Subcutaneous abdominal adipose tissue (tissue), 5 donors: ENCODE measurements around the gene PABPC4L.

Source experiments
- H3K27ac ChIP-seq: one replicate; pipeline ENCODE4 v1.7.0; 2013; ENCODE audit warnings: low read depth, mild to moderate bottlenecking, inconsistent platforms, low read length, moderate library complexity
- H3K27me3 ChIP-seq, 5 donors: one replicate each; pipeline ENCODE4 v1.7.0; 2013; ENCODE audit warnings: low read length in 5 of 5, inconsistent platforms in 1 of 5; ENCODE audit not compliant: control insufficient read depth in 5 of 5, insufficient read depth in 4 of 5
- H3K36me3 ChIP-seq, 5 donors: one replicate each; pipeline ENCODE4 v1.7.0; 2013; ENCODE audit warnings: low read length in 5 of 5; ENCODE audit not compliant: control insufficient read depth in 5 of 5, insufficient read depth in 5 of 5
- H3K4me1 ChIP-seq, 5 donors: one replicate each; pipeline ENCODE4 v1.7.0; 2013; ENCODE audit warnings: low read length in 5 of 5, mild to moderate bottlenecking in 3 of 5, moderate library complexity in 1 of 5; ENCODE audit not compliant: control insufficient read depth in 5 of 5, insufficient read depth in 5 of 5
- H3K4me3 ChIP-seq, 5 donors: one replicate each; pipeline ENCODE4 v1.7.0; 2013; ENCODE audit warnings: low read length in 5 of 5, low read depth in 1 of 5
- H3K9ac ChIP-seq, 5 donors: one replicate each; pipeline ENCODE4 v1.7.0; 2013; ENCODE audit warnings: low read length in 5 of 5, mild to moderate bottlenecking in 4 of 5, moderate library complexity in 3 of 5
- H3K9me3 ChIP-seq, 5 donors: one replicate each; pipeline ENCODE4 v1.7.0; 2013; ENCODE audit warnings: low read length in 5 of 5; ENCODE audit not compliant: control insufficient read depth in 5 of 5
- donor health status: healthy.
- donor health status: healthy.
- donor health status: healthy.
- donor health status: healthy.
- donor health status: healthy.

Gene PABPC4L

GRCh38 chr4:134189949-134190348, 11.6 kb downstream of the PABPC4L start:
- Histone ChIP-seq H3K36me3 (no peaks in the 10 kb centered on the region), H3K4me1 (no peaks in the 10 kb centered on the region), H3K27ac (no peak overlapping the region), H3K4me3 (no peak overlapping the region), H3K9me3 (peaks cover 0 to 4% (median 0%) of the 10 kb centered on the region in 5 donors), H3K27me3 (no peaks in the 10 kb centered on the region), H3K9ac (no peak overlapping the region)

DNA sequence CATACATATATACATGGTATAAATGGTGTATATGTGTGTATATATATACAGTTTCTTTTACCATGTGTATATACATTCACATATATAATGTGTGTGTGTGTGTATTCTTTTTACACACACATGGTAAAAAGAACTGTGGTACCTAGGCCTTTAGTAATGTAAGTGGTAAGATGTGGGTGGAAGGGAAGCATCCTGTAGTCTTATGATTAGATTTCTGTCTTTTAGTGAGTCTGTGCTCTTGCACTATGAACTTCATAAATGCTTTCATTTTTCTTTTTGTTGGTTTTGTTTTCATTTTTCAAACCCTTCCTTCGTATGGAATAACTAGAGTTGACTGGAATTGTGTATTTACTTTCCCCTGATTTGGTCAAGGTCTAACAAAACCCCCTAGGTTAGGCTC, 12.1 kb downstream of the PABPC4L start:
- Histone ChIP-seq H3K4me3 (no peak overlapping the region), H3K36me3 (no peaks in the 10 kb centered on the region), H3K27me3 (no peaks in the 10 kb centered on the region), H3K27ac (no peak overlapping the region), H3K4me1 (no peaks in the 10 kb centered on the region), H3K9me3 (peaks cover 0 to 4% (median 0%) of the 10 kb centered on the region in 5 donors), H3K9ac (no peak overlapping the region)

DNA sequence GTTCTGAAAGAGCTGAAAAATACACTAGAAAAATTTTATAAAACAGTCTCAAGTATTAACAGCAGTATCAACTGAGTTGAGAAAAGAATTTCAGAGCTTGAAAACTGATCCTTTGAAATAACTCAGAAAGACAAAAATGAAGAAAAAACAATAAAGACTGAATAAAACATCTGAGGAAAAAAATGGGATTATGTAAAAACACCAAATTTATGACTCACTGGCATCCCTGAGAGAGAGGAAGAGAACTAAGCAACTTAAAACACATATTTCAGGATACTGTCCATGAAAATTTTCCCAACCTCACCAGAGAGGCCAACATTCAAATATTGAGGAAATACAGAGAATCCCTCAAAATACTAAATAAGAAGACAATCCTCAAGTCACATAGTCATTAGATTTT, 22.9 kb downstream of the PABPC4L start:
- Histone ChIP-seq H3K36me3 (no peaks in the 10 kb centered on the region), H3K9ac (no peak overlapping the region), H3K4me3 (no peak overlapping the region), H3K27me3 (no peaks in the 10 kb centered on the region), H3K9me3 (peaks cover 2 to 15% (median 9%) of the 10 kb centered on the region in 5 donors), H3K4me1 (no peaks in the 10 kb centered on the region), H3K27ac (no peak overlapping the region)

- Histone ChIP-seq H3K27ac (no peak overlapping the region), H3K9me3 (peaks cover 2 to 9% (median 6%) of the 10 kb centered on the region in 5 donors), H3K36me3 (no peaks in the 10 kb centered on the region), H3K4me3 (no peak overlapping the region), H3K9ac (no peak overlapping the region), H3K27me3 (no peaks in the 10 kb centered on the region), H3K4me1 (no peaks in the 10 kb centered on the region)
Observed at GRCh38 chr4:134174271-134174670, 27.3 kb downstream of the PABPC4L start.

DNA sequence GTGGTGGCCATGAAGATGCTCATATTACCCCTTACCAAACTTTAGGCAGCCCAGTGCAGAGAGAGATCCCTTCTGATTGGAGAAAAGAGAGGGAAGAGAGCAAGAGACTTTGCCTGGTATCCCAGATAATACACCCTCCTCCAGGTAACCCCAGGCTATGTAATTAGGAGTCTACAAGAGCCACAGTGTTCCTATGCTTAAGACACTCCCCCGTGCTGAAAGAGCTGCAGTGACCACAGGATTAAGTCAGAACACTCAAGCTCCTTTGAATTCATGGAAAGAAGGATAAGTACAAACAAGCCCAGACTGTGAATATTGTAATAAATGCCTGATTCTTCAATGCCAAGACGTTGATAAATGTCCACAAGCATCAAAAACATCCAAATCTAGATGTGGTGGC, 41.4 kb downstream of the PABPC4L start:
- no peaks in the 10 kb centered on the region for H3K4me1 ChIP-seq
- H3K36me3 ChIP-seq = no peaks in the 10 kb centered on the region
- no peak overlapping the region for H3K27ac ChIP-seq
- no peak overlapping the region for H3K4me3 ChIP-seq
- H3K27me3 ChIP-seq = no peaks in the 10 kb centered on the region
- H3K9ac ChIP-seq = no peak overlapping the region
- peaks cover 0 to 6% (median 0%) of the 10 kb centered on the region in 5 donors for H3K9me3 ChIP-seq

DNA sequence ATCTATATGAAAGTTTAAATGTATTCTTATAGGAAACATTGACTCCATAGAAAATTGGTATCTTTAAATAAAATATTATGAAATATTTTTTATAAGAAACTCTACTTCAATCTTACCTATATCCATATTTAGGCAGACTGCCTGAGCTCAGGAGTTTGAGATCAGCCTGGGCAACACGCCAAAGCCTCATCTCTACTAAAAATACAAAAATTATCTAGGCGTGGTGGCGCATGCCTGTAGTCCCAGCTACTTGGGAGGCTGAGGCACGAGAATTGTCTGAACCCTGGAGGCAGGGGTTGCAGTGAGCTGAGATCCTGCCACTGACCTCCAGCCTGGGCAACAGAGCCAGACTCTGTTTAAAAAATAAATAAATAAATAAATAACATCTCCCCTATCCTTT, 47.5 kb downstream of the PABPC4L start:
- no peak overlapping the region for H3K4me3 ChIP-seq
- H3K27me3 ChIP-seq = no peaks in the 10 kb centered on the region
- no peaks in the 10 kb centered on the region for H3K9me3 ChIP-seq

DNA sequence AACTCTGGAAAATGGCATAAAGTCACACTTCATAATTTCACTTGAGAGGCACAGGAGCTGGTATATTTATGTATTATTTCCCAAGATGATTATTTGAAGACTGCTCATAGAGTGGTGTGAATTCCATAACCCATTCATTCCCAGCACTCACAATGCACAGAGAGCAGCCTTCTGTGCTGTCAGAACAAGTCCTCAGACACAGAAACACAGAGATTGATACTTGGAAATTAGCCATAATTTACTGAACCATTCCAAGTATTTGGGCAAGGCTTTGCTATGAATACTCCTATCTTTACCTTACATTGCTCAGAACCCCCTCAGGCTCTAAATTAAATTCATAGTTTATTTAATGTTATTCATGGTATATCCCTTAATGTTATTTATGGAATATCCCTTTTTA, 53.6 kb downstream of the PABPC4L start:
- Histone ChIP-seq H3K4me3 (no peak overlapping the region), H3K9me3 (no peaks in the 10 kb centered on the region), H3K27me3 (no peaks in the 10 kb centered on the region), H3K4me1 (no peaks in the 10 kb centered on the region), H3K27ac (no peak overlapping the region), H3K36me3 (no peaks in the 10 kb centered on the region), H3K9ac (no peak overlapping the region)

More for the DNA sequence above, 47.5 kb downstream of the PABPC4L start:
- Histone ChIP-seq H3K27ac (no peak overlapping the region), H3K9ac (no peak overlapping the region), H3K36me3 (no peaks in the 10 kb centered on the region), H3K4me1 (no peaks in the 10 kb centered on the region)
